WTC11 (cell line): ENCODE measurements around the gene NSFL1C.

Experiments
- CREM ChIP-seq: sonication (generic); formaldehyde crosslinking; IDR thresholded peaks from 2 replicates; pipeline ENCODE4 v1.8.1; 2022; ENCODE audit warnings: mild to moderate bottlenecking, missing genetic modification reagents, moderate library complexity
- NFE2L1 ChIP-seq: sonication (generic); formaldehyde crosslinking; IDR thresholded peaks from 2 replicates; pipeline ENCODE4 v1.8.1; 2023; ENCODE audit warnings: missing genetic modification reagents
- TF ChIP-seq, protein P1 (sequence below): sonication (generic); formaldehyde crosslinking; IDR thresholded peaks from 2 replicates; pipeline ENCODE4 v1.8.0; 2022; ENCODE audit warnings: missing genetic modification reagents
- TF ChIP-seq, protein P2 (sequence below): fragments of 200-600 bp; IDR thresholded peaks from 2 replicates; pipeline ENCODE4 v1.8.0; 2022; ENCODE audit warnings: antibody characterized with exemption

DNA sequence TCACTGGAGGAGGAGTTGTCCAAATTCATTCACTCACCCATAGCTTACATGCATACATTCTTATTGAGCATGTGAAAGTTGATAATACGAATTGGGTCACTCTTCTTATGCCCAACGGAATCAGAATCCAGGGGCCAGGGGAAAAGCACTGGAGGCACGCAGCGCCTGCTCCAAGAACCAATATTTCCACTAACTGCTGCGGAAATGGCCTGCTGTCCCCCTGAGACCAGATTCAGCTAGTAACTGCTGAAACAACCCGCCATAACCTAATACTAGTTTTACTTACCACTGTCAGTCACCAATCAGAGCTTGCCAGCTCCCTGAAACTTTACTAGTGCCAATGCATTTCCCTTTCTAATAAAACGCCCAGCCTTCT is 73.2 kb downstream of the NSFL1C start:
- TF ChIP-seq NFE2L1 (CRISPR knock-in tag), result no peak
- no peak for TF ChIP-seq CREM (CRISPR knock-in tag)
- TF ChIP-seq, protein P1, sequence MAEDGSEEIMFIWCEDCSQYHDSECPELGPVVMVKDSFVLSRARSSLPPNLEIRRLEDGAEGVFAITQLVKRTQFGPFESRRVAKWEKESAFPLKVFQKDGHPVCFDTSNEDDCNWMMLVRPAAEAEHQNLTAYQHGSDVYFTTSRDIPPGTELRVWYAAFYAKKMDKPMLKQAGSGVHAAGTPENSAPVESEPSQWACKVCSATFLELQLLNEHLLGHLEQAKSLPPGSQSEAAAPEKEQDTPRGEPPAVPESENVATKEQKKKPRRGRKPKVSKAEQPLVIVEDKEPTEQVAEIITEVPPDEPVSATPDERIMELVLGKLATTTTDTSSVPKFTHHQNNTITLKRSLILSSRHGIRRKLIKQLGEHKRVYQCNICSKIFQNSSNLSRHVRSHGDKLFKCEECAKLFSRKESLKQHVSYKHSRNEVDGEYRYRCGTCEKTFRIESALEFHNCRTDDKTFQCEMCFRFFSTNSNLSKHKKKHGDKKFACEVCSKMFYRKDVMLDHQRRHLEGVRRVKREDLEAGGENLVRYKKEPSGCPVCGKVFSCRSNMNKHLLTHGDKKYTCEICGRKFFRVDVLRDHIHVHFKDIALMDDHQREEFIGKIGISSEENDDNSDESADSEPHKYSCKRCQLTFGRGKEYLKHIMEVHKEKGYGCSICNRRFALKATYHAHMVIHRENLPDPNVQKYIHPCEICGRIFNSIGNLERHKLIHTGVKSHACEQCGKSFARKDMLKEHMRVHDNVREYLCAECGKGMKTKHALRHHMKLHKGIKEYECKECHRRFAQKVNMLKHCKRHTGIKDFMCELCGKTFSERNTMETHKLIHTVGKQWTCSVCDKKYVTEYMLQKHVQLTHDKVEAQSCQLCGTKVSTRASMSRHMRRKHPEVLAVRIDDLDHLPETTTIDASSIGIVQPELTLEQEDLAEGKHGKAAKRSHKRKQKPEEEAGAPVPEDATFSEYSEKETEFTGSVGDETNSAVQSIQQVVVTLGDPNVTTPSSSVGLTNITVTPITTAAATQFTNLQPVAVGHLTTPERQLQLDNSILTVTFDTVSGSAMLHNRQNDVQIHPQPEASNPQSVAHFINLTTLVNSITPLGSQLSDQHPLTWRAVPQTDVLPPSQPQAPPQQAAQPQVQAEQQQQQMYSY (CRISPR knock-in tag), result no peak
- TF ChIP-seq, protein P2, sequence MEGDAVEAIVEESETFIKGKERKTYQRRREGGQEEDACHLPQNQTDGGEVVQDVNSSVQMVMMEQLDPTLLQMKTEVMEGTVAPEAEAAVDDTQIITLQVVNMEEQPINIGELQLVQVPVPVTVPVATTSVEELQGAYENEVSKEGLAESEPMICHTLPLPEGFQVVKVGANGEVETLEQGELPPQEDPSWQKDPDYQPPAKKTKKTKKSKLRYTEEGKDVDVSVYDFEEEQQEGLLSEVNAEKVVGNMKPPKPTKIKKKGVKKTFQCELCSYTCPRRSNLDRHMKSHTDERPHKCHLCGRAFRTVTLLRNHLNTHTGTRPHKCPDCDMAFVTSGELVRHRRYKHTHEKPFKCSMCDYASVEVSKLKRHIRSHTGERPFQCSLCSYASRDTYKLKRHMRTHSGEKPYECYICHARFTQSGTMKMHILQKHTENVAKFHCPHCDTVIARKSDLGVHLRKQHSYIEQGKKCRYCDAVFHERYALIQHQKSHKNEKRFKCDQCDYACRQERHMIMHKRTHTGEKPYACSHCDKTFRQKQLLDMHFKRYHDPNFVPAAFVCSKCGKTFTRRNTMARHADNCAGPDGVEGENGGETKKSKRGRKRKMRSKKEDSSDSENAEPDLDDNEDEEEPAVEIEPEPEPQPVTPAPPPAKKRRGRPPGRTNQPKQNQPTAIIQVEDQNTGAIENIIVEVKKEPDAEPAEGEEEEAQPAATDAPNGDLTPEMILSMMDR, result no peak
